H1 (cell line): ENCODE data around the gene FICD. TPM values are rescaled to one million over a fixed set of nuclear protein-coding genes. Genes with fewer than 3 reads are reported as not detected.

Source experiments
- CTCF ChIA-PET: fragments of 300-600 bp; sonication (Branson Sonifier 250); formaldehyde crosslinking; loops from one replicate; lab custom pipeline; 2021; ENCODE audit not compliant: partially characterized antibody; lab: Charles Lee
- POLR2A ChIA-PET: fragments of 300-600 bp; sonication (Branson Sonifier 250); formaldehyde crosslinking; loops from one replicate; lab custom pipeline; 2021; ENCODE audit warnings: inconsistent platforms; ENCODE audit not compliant: partially characterized antibody; lab: Charles Lee
- DNase-seq, 2 experiments: peaks; one replicate each; pipeline versions ENCODE4 v3.0.0 to v3.0.0-alpha.2; 2010 to 2022; ENCODE audit warnings: low spot score in 2 of 2, low read depth in 1 of 2, mixed read lengths in 1 of 2
- FAIRE-seq: peaks from 2 replicates; lab custom pipeline; 2011; peaks lifted over from hg19 to GRCh38; lab: Jason Lieb, UNC
- H2AFZ ChIP-seq: 2 replicates; pipeline ENCODE4 v1.8.1; 2012; ENCODE audit warnings: low read length, inconsistent platforms
- H2AK5ac ChIP-seq: 2 replicates; pipeline ENCODE4 v1.6.1; 2013; ENCODE audit warnings: low read depth, low read length
- H2BK120ac ChIP-seq: replicated peaks from 2 replicates; pipeline ENCODE3; 2013; ENCODE audit warnings: low read depth, low read length, inconsistent platforms
- H2BK12ac ChIP-seq: 2 replicates; pipeline ENCODE4 v1.6.1; 2013; ENCODE audit warnings: low read depth, low read length
- H2BK15ac ChIP-seq: 2 replicates; pipeline ENCODE4 v1.6.1; 2013; ENCODE audit warnings: low read length
- H2BK20ac ChIP-seq: 2 replicates; pipeline ENCODE4 v1.6.1; 2013; ENCODE audit warnings: low read length
- H2BK5ac ChIP-seq: 2 replicates; pipeline ENCODE4 v1.6.1; 2013; ENCODE audit warnings: low read depth, low read length
- H3K14ac ChIP-seq: 2 replicates; pipeline ENCODE4 v1.6.1; 2013; ENCODE audit warnings: inconsistent platforms; ENCODE audit not compliant: insufficient read length
- H3K18ac ChIP-seq: 2 replicates; pipeline ENCODE4 v1.6.1; 2013; ENCODE audit warnings: low read length; ENCODE audit errors: extremely low read depth
- H3K23ac ChIP-seq: 2 replicates; pipeline ENCODE4 v1.6.1; 2013; ENCODE audit warnings: inconsistent platforms; ENCODE audit not compliant: insufficient read length
- H3K23me2 ChIP-seq: 2 replicates; pipeline ENCODE4 v1.6.1; 2013; ENCODE audit warnings: low read depth, low read length
- H3K27ac ChIP-seq: 2 replicates; pipeline ENCODE4 v1.6.1; 2011; ENCODE audit warnings: low read depth, low read length, inconsistent platforms
- H3K27me3 ChIP-seq, 4 experiments: replicated peaks in 1 of 4; 1 replicate in 1 of 4; 2 replicates in 3 of 4; pipeline versions ENCODE4 v1.6.1 to v1.8.1; 2011 to 2013; ENCODE audit warnings: low read length in 3 of 4, mild to moderate bottlenecking in 3 of 4, inconsistent platforms in 2 of 4, mixed read lengths in 2 of 4, moderate library complexity in 1 of 4; ENCODE audit not compliant: control insufficient read depth in 3 of 4, insufficient read depth in 3 of 4; ENCODE audit errors: extremely low read depth in 1 of 4
- H3K36me3 ChIP-seq, 4 experiments: 2 replicates each; pipeline versions ENCODE4 v1.6.1 to v1.8.1; 2011 to 2013; ENCODE audit warnings: mild to moderate bottlenecking in 4 of 4, low read length in 3 of 4, moderate library complexity in 2 of 4, control low read depth in 1 of 4, inconsistent platforms in 1 of 4; ENCODE audit not compliant: insufficient read depth in 4 of 4, control insufficient read depth in 2 of 4
- H3K4ac ChIP-seq: replicated peaks from 2 replicates; pipeline ENCODE3; 2013; ENCODE audit warnings: low read length, low read depth, mixed read lengths, inconsistent platforms; ENCODE audit not compliant: insufficient read length
- H3K4me1 ChIP-seq, 4 experiments: replicated peaks in 1 of 4; 1 replicate in 1 of 4; 2 replicates in 3 of 4; pipeline versions ENCODE4 v1.6.1 to v1.8.1; 2011 to 2013; ENCODE audit warnings: low read length in 3 of 4, inconsistent platforms in 2 of 4, mixed read lengths in 1 of 4; ENCODE audit not compliant: insufficient read depth in 4 of 4, control insufficient read depth in 3 of 4
- H3K4me2 ChIP-seq, 2 experiments: 2 replicates each; pipeline versions ENCODE4 v1.6.1 to v1.8.1; 2011 to 2013; ENCODE audit warnings: low read depth in 2 of 2, low read length in 2 of 2, control low read depth in 1 of 2, inconsistent platforms in 1 of 2, mild to moderate bottlenecking in 1 of 2; ENCODE audit not compliant: insufficient read depth in 1 of 2
- H3K4me3 ChIP-seq, 4 experiments: fragments of 200-600, 300-600 bp in 1 of 4; sonication (generic), shearing (Covaris generic), sonication (Bioruptor Twin) in 1 of 4; 2 replicates each; pipeline versions ENCODE4 v1.5.1 to v1.8.1; 2011 to 2016; ENCODE audit warnings: low read length in 4 of 4, low read depth in 3 of 4, control low read depth in 2 of 4, inconsistent platforms in 2 of 4, mild to moderate bottlenecking in 2 of 4, mixed read lengths in 1 of 4, moderate library complexity in 1 of 4; ENCODE audit not compliant: insufficient read depth in 2 of 4; ENCODE audit errors: extremely low read depth in 1 of 4
- H3K56ac ChIP-seq: replicated peaks from 2 replicates; pipeline ENCODE3; 2013; ENCODE audit warnings: low read depth, mild to moderate bottlenecking, mixed read lengths, low read length, inconsistent platforms; ENCODE audit not compliant: insufficient read length
- H3K79me1 ChIP-seq: 2 replicates; pipeline ENCODE4 v1.6.1; 2013; ENCODE audit warnings: low read depth, low read length, control low read depth
- H3K79me2 ChIP-seq, 2 experiments: 2 replicates each; pipeline versions ENCODE4 v1.6.1 to v1.8.1; 2012 to 2013; ENCODE audit warnings: low read length in 2 of 2, mild to moderate bottlenecking in 2 of 2, inconsistent platforms in 1 of 2; ENCODE audit not compliant: insufficient read depth in 2 of 2, control insufficient read depth in 1 of 2
- H3K9ac ChIP-seq, 4 experiments: replicated peaks in 1 of 4; 1 replicate in 1 of 4; 2 replicates in 3 of 4; pipeline versions ENCODE4 v1.6.1 to v1.8.1; 2011 to 2013; ENCODE audit warnings: low read depth in 3 of 4, low read length in 3 of 4, control low read depth in 2 of 4, mild to moderate bottlenecking in 2 of 4, moderate library complexity in 2 of 4, inconsistent platforms in 1 of 4; ENCODE audit errors: extremely low read depth in 1 of 4
- H3K9me3 ChIP-seq, 2 experiments: 2 replicates each; pipeline versions ENCODE4 v1.6.1 to v1.8.1; 2012 to 2013; ENCODE audit warnings: mild to moderate bottlenecking in 2 of 2, moderate library complexity in 2 of 2, control low read depth in 1 of 2, inconsistent platforms in 1 of 2, low read depth in 1 of 2, low read length in 1 of 2, mixed read lengths in 1 of 2; ENCODE audit not compliant: insufficient read depth in 2 of 2
- H4K20me1 ChIP-seq, 2 experiments: replicated peaks in 1 of 2; 2 replicates each; pipeline versions ENCODE3 to v1.8.1; 2011 to 2013; ENCODE audit warnings: inconsistent platforms in 2 of 2, low read length in 2 of 2, mild to moderate bottlenecking in 1 of 2; ENCODE audit not compliant: insufficient read depth in 2 of 2, control insufficient read depth in 1 of 2
- H4K5ac ChIP-seq: 2 replicates; pipeline ENCODE4 v1.6.1; 2013; ENCODE audit warnings: low read length, low read depth, mixed read lengths, inconsistent platforms; ENCODE audit not compliant: insufficient read length
- H4K8ac ChIP-seq: 2 replicates; pipeline ENCODE4 v1.8.0; 2013; ENCODE audit warnings: mild to moderate bottlenecking, moderate library complexity, low read length, inconsistent platforms; ENCODE audit not compliant: insufficient read depth; ENCODE audit errors: extremely low read depth
- H4K91ac ChIP-seq: replicated peaks from 2 replicates; pipeline ENCODE3; 2013; ENCODE audit warnings: low read length, mixed read lengths, inconsistent platforms; ENCODE audit not compliant: insufficient read length
- GTF2F1 ChIP-seq: IDR thresholded peaks from 2 replicates; pipeline ENCODE4 v1.6.1; 2012; ENCODE audit warnings: low read depth, low read length, improper control_type of control experiment, borderline replicate concordance
- HDAC2 ChIP-seq, 2 experiments: fragments of 300-600 bp in 1 of 2; sonication (generic) in 1 of 2; IDR thresholded peaks; 2 replicates each; pipeline ENCODE4 v1.6.1; 2011 to 2012; ENCODE audit warnings: low read depth in 2 of 2, low read length in 2 of 2, mild to moderate bottlenecking in 2 of 2, moderate library complexity in 2 of 2, borderline replicate concordance in 1 of 2, inconsistent platforms in 1 of 2
- MAX ChIP-seq: IDR thresholded peaks from 2 replicates; pipeline ENCODE4 v1.6.1; 2012; ENCODE audit warnings: inconsistent platforms
- POLR2AphosphoS5 ChIP-seq: IDR thresholded peaks from 2 replicates; pipeline ENCODE4 v1.6.1; 2011; ENCODE audit warnings: low read depth, low read length
- RBBP5 ChIP-seq: IDR thresholded peaks from 2 replicates; pipeline ENCODE4 v1.7.1; 2012; ENCODE audit warnings: low read depth, mild to moderate bottlenecking, inconsistent platforms, low read length, moderate library complexity, borderline replicate concordance
- RNF2 ChIP-seq: fragments of 200-900, 300-1000 bp; sonication (generic); IDR thresholded peaks from 2 replicates; pipeline ENCODE4 v1.7.1; 2016; ENCODE audit warnings: borderline replicate concordance, low read depth, mild to moderate bottlenecking, antibody characterized with exemption, low read length; ENCODE audit not compliant: poor library complexity, severe bottlenecking; ENCODE audit errors: missing control alignments
- SRF ChIP-seq: IDR thresholded peaks from 2 replicates; pipeline ENCODE4 v1.6.1; 2011; ENCODE audit warnings: mild to moderate bottlenecking, low read depth, low read length, moderate library complexity
- TAF7 ChIP-seq: optimal IDR thresholded peaks from 2 replicates; pipeline ENCODE3; 2011; ENCODE audit warnings: low read depth, mild to moderate bottlenecking, inconsistent platforms, low read length, moderate library complexity, borderline replicate concordance
- TEAD4 ChIP-seq: IDR thresholded peaks from 2 replicates; pipeline ENCODE4 v1.6.1; 2012; ENCODE audit warnings: low read depth, low read length, inconsistent platforms, mixed read lengths
- WGBS, 2 experiments: shearing (Covaris generic) in 1 of 2; methylation state at CpG; one replicate each; pipeline versions ENCODE4 v1.1.6 to v1.1.7; 2013 to 2015; ENCODE audit warnings: low lambda C conversion rate in 2 of 2, mixed read lengths in 2 of 2, inconsistent platforms in 1 of 2, low coverage in 1 of 2, missing lambda C conversion rate in 1 of 2; ENCODE audit not compliant: insufficient replicate concordance in 2 of 2, insufficient coverage in 1 of 2, insufficient read length in 1 of 2; ENCODE audit errors: extremely low coverage in 1 of 2, missing lambda C conversion rate in 1 of 2; 5-methylcytosine and 5-hydroxymethylcytosine counted together
- polyA plus RNA-seq, 7 experiments: library from polyadenylated mRNA; depleted of rRNA in 3 of 7; stranded (reverse) in 5 of 7; unstranded in 2 of 7; fragments of >200 nt in 5 of 7; fragments of 200-250 nt in 2 of 7; gene quantifications; 1 replicate in 5 of 7; 2 replicates in 1 of 7; 4 replicates in 1 of 7; pipeline versions ENCODE4 v1.2.1 to v1.2.3, GENCODE V29; 2011 to 2013; ENCODE audit warnings: missing spikeins in 2 of 7, mixed read lengths in 2 of 7
- total RNA-seq: library from RNA; stranded (reverse); fragmentation: NEBNext Ultra II Directional; extraction: Animal tissue kit (Norgen Biotek cat#: 25700); gene quantifications from 2 replicates; pipeline ENCODE4 v1.2.1, GENCODE V29; 2021

The FICD gene
- total and polyA plus RNA-seq, 2 of the 8 experiments (the other 6 are each of a cell fraction or from before 2014, with no cell fraction given): 2.2 to 6.0 TPM

- Histone ChIP-seq H3K23me2 (no peaks in the 10 kb centered on the region), H3K4me2 (no peak overlapping the region), H3K27ac (no peak overlapping the region), H4K5ac (no peak overlapping the region), H3K23ac (no peak overlapping the region), H2BK15ac (no peak overlapping the region), H3K4me3 (no peak overlapping the region), H3K56ac (no peak overlapping the region), H4K91ac (no peak overlapping the region), H3K4me1 (no peaks in the 10 kb centered on the region), H3K27me3 (no peaks in the 10 kb centered on the region), H2BK12ac (no peak overlapping the region), H2AK5ac (no peak overlapping the region), H2BK20ac (no peak overlapping the region), H3K18ac (no peak overlapping the region), H3K36me3 (peaks cover 0 to 4% (median 0%) of the 10 kb centered on the region in 4 experiments; a peak in 1 of 8 replicates), H3K9me3 (peaks cover 12 to 14% of the 10 kb centered on the region in 2 experiments), H3K79me1 (no peaks in the 10 kb centered on the region), H3K14ac (no peak overlapping the region), H3K4ac (no peak overlapping the region), H2BK120ac (no peak overlapping the region), H2BK5ac (no peak overlapping the region), H4K8ac (no peak overlapping the region), H3K9ac (no peak overlapping the region), H4K20me1 (no peaks in the 10 kb centered on the region), H3K79me2 (no peaks in the 10 kb centered on the region), H2AFZ (no peak overlapping the region)
- no peak for FAIRE-seq
- WGBS, 2 experiments: 95% methylated on average over 7 of the region's 7 CpGs; no CpG with 5 or more reads in 1 of the 2 experiments
- POLR2A ChIA-PET: no interaction called here
- CTCF ChIA-PET: interaction anchor here (1.2 to 2.0 kb wide), 3 partner anchors 9 to 512 kb away, joined by 3 to 14 read pairs (median 5); no protein-coding TSS in a partner anchor
- no peak for TF ChIP-seq POLR2AphosphoS5
- TF ChIP-seq RBBP5: no peak
- TF ChIP-seq HDAC2 (IDR thresholded peaks at IDR 0.05; ENCODE audit: borderline replicate concordance in 1 of 2, low read depth in 2 of 2, low read length in 2 of 2): no peak
- no peak for TF ChIP-seq RNF2
- no peak for TF ChIP-seq SRF
- no peak for TF ChIP-seq TAF7
- TF ChIP-seq GTF2F1: no peak
- TF ChIP-seq MAX: no peak
- TF ChIP-seq TEAD4: no peak
- DNase-seq: no peak
Measured at GRCh38 chr12:108505129-108505528, 9.9 kb upstream of the FICD start.
